ENCODE results near the gene MRPS2. TPM values are rescaled to one million over a fixed set of nuclear protein-coding genes. Genes with fewer than 3 reads are reported as not detected.
"Not testable (repeated sequence)": the region's sequence is repeated elsewhere in the genome, so short reads cannot be mapped to it uniquely, and the experiment has no call there.

Gene MRPS2
- total RNA-seq, 1 donor from 2014 or later: 29.3 TPM

GRCh38 chr9:135499326-135500070 lies 984 bp upstream of the MRPS2 start:
- DNase-seq (ENCODE audit: low spot score): peak; percentile 97

DNA sequence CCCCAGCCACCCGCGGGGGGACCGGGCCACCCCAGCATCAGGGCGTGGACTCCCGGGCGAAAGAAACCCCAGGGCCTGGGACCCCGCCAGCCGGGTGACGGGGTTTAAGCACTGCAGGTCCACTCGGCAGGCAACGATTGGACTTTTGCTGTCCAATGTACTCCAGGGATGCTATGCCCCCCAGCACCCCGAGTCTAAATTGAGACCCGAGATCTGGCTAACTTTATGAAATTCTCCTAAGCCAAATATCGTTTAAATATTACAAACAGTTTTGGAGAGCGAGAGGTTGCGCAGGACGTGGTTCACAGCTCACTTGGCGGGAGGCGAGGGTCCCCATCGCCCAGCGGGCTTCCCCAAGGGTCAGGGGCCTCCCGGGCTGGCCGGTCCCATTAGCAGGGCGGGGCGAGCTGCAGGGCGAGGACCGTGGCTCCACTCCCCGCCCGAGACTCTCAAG lies 384 bp upstream of the MRPS2 start:
- DNase-seq (ENCODE audit: low spot score): no peak

DNA sequence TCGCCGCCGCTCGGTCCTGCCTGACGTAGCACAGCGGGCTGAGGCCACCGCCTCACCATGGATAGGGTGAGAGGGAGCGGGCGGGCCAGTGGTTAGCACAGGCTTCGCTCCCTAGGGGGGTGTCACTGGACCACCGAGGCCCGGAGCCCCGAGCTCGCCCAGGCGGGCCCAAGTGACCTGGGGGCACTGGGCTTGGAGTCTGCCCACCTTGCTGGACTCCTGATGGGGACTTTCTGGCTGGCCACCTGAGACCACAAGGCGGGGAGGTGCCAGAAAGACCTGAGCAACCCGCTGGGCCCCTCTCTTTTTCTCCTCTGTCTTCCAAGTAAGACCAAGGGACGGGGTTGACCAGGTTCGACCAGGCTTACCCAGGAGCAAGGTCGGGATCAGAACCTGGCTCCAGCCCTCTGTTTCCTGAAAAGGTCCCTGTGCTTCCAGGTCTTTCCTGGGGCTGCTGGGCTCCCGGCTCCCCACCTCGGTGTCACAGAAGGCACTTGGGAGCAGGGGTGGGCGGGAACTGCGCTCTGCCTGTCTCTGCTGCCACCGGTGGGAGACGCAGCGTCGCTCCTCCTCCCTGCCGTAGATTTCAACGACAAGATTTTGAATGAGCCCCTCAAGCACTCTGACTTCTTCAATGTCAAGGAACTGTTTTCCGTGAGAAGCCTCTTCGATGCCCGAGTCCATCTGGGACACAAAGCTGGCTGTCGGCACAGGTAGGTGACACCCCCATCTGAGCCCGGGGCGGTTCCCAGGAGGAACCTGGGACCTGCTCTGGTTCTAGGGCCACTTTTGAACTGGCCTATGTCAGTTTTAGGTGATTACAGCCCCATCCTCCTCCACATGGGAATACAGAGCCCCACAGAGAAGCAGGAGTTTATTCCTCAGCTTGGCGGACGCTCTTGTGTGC lies 1.0 kb downstream of the MRPS2 start:
- DNase-seq (ENCODE audit: low spot score): no peak

DNA sequence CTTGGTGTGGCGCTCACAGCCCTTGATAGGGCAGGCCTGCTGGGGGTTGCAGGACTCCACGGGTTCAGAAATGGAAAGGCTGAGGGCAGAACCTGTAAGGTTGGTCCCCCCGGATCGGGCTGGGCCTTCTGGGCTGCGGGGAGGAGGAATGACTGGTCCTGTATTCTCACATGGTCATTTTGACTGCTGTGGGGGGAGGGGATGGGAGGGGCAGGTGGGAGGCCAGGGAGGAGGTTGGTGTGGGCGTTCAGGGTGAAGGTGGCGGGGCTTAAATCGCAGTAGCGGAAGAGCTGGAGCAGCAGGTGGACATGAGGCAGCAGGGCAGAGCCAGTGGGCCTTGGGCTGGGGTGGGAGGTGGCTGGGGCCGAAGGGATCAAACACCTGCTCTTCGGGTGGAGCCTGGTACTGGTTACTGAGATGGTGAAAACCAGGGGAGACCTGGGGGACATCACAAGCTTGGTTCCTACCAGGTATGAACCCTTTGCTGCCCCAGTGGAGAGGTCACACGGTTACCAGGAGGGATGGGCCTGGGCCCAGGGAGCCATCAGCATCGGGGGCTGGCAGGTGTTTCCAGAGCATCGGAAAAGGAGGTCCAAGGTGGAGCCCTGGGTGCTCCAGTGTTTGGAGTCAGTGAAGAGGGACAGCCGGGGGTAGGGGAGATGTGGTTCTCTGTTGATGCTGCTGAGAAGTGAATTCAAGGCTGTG lies 1.8 kb downstream of the MRPS2 start:
- no peak for DNase-seq (ENCODE audit: low spot score)

GRCh38 chr9:135502873-135503321 lies 2.4 kb downstream of the MRPS2 start:
- DNase-seq (ENCODE audit: low spot score): no peak

DNA sequence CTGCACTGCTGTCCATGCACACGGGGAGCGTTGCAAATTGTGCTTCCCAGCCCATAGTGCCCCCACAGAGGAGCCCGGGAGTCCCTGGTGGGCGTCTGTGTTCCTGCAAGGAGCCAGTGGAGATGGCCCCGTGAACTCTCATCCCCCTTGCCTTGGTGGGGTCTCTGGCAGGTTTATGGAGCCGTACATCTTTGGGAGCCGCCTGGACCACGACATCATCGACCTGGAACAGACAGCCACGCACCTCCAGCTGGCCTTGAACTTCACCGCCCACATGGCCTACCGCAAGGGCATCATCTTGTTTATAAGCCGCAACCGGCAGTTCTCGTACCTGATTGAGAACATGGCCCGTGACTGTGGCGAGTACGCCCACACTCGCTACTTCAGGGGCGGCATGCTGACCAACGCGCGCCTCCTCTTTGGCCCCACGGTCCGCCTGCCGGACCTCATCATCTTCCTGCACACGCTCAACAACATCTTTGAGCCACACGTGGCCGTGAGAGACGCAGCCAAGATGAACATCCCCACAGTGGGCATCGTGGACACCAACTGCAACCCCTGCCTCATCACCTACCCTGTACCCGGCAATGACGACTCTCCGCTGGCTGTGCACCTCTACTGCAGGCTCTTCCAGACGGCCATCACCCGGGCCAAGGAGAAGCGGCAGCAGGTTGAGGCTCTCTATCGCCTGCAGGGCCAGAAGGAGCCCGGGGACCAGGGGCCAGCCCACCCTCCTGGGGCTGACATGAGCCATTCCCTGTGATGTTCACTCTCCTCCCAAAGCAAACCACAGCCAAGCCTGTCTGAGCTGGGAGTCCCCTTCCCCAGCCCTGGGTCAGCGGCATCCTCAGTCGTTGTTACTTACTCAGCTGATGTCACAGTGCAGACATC lies 3.1 kb downstream of the MRPS2 start:
- no peak for DNase-seq (ENCODE audit: low spot score)

- peak; percentile 43 for DNase-seq (ENCODE audit: low spot score)
Observed at GRCh38 chr9:135504262-135505243, 4.1 kb downstream of the MRPS2 start.

DNA sequence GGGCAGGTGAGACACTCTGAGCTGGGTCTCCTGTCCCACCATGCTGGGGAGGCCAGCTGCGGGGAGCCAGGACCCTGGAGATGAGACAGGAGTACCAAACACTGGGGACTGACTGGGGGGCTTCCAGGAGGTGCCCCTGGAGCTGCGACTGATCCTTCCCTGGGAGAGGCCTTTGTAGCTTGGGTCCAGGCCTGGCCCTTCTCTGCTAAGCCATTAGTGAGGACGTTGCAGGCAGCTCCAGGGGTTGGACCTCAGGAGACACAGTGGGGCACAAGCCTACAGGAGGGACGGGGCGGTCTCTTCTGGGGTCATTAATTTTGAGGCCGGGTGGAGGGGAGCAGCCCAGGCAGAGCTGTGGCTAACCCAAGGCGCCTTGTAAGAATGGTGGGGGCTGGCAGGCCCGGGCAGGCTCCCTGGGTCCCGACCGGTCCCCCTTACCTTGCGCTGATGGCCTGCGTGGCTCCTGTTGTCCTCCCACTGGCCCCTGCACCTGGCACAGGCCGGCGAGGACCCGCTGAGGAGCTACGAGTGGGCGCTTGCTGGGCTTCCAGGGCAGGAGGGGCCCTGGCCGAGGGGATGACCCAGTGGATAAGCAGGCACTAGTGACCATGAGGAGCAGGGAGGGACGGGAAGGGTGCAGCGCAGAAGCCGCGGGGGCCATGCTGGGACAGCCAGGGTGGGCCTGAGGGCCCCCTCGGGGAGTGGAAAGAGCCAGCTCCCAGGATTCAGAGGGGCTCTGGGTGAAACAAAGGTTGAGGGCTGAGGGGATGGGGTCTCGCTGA lies 5.1 kb downstream of the MRPS2 start:
- no peak for DNase-seq (ENCODE audit: low spot score)

GRCh38 chr9:135506327-135507103 lies 6.0 kb downstream of the MRPS2 start:
- DNase-seq (ENCODE audit: low spot score): no peak

DNA sequence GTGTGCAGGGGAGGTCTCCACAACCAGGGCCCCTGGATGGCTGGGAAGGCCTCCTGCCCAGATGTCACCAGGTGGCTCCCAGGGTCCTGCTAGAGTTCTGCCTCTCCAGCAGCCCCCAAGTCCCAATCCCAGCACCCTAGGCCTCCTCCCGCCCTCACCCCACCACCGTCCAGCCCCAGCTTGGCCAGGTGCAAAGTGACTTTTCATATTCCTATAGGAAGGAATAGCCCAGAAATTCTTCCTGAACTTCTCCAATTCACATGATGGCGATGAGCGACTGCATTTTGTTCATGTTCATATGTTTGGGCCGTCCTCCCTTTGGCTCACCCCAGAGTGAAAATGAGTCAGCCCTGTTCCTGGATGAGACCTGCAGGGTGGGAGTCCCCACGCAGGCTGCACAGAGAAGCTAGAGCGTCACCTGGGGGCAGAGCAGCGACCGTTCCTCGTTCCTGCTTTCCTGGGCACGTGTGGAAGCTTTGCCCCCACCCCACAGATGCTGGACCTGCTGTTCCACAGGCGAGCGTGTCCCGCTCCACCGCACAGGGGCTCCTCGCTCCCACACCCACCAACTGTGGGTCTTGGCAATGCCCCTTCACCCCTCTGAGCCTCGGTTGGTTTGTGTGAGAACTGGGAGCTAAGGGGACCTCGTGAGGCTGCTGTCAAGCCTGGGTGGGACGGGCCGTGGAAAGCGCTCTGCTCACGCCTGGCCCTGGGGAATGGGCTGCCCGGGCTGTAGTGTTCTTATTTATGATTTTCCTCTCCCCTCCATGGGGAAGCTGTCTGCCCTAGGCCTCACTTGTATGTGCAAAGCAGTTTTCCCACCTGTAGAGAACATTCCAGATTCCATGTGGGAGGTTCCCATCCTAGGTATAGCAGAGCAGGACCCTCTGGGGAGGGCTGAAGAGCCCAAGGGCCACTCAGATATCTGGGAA lies 6.9 kb downstream of the MRPS2 start:
- no peak for DNase-seq (ENCODE audit: low spot score)

GRCh38 chr9:135508211-135508820 lies 7.8 kb downstream of the MRPS2 start:
- no peak for DNase-seq (ENCODE audit: low spot score)

- DNase-seq (ENCODE audit: low spot score): no peak
Observed at GRCh38 chr9:135509458-135509857, 9.0 kb downstream of the MRPS2 start.

- DNase-seq (ENCODE audit: low spot score): no peak
Observed at GRCh38 chr9:135512241-135512603, 11.7 kb downstream of the MRPS2 start.

DNA sequence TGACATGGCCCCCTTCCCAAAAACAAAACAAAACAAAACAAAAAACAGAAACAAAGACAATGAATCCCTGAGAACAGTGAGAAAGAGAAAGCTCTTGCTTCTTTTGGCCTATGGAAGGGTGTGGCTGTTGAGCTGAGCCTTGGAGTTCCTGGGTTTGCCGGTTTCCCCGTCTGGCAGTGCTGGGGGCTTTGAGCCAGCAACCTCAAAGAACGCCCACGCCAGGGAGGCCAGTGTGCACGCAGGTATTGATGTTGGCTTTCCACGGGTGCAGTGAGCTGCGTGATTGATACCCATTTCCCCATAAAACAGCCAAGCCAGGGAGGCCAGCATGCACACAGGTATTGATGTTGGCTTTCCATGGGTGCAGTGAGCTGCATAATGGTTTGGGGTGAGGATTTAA lies 12.4 kb downstream of the MRPS2 start:
- DNase-seq (ENCODE audit: low spot score): no peak

- DNase-seq (ENCODE audit: low spot score): no peak
Observed at GRCh38 chr9:135513351-135513846, 12.9 kb downstream of the MRPS2 start.

DNA sequence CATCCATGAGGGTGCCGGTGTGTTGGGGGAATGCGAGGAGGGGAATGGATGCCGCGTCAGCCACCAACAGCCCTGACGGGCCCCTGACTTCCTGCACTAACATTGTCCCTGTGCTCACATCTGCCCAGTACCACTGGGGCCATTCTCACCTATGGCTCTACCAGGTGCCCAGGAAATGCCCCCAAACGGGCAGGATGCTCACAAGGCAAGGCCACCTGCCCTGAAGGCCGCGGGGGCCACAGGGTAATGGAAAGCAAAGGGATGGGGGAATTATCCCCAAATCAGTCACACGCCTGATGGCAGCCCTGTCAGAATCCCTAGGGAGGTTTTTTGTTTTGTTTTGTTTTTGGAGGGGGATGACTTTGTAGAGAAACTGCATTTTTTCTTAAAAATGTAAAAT lies 13.4 kb downstream of the MRPS2 start:
- DNase-seq (ENCODE audit: low spot score): not testable (repeated sequence)
